Measurements from ENCODE around the gene SDK2.

GRCh38 chr17:73616873-73617404, 27.3 kb downstream of the SDK2 start:
- TF ChIP-seq, protein P1, sequence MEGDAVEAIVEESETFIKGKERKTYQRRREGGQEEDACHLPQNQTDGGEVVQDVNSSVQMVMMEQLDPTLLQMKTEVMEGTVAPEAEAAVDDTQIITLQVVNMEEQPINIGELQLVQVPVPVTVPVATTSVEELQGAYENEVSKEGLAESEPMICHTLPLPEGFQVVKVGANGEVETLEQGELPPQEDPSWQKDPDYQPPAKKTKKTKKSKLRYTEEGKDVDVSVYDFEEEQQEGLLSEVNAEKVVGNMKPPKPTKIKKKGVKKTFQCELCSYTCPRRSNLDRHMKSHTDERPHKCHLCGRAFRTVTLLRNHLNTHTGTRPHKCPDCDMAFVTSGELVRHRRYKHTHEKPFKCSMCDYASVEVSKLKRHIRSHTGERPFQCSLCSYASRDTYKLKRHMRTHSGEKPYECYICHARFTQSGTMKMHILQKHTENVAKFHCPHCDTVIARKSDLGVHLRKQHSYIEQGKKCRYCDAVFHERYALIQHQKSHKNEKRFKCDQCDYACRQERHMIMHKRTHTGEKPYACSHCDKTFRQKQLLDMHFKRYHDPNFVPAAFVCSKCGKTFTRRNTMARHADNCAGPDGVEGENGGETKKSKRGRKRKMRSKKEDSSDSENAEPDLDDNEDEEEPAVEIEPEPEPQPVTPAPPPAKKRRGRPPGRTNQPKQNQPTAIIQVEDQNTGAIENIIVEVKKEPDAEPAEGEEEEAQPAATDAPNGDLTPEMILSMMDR (IDR thresholded peaks at IDR 0.05; ENCODE audit: poor library complexity): no peak
- no peak for TF ChIP-seq EZH2 (IDR thresholded peaks at IDR 0.05; ENCODE audit: borderline replicate concordance)
- TF ChIP-seq EZH2phosphoT487 (IDR thresholded peaks at IDR 0.05; ENCODE audit: low read depth, severe bottlenecking, unreplicated experiment): no peak

Measured in hepatocyte (in vitro differentiated cells).